Activated T-cell treated with anti-CD3 and anti-CD28 coated beads, Interleukin-2, amount 50 U/mL, for 4 hours (primary cell): Measurements from ENCODE around the gene NEURL2. TPM values are rescaled to one million over a fixed set of nuclear protein-coding genes. Genes with fewer than 3 reads are reported as not detected.
"Not testable (repeated sequence)": the region's sequence is repeated elsewhere in the genome, so short reads cannot be mapped to it uniquely, and the experiment has no call there.

Experiments used
- ATAC-seq, 2 donors: fragments of 200-7000 bp; cut with Tn5 transposase; one replicate each; pipeline ENCODE4 v1.10.0; 2021
- DNase-seq: peaks from one replicate; pipeline ENCODE4 v3.0.0-alpha.2; 2020
- H3K27me3 Mint-ChIP-seq: one replicate; pipeline ENCODE4 v1.8.0; 2021; ENCODE audit warnings: low read depth, mixed read lengths
- H3K36me3 Mint-ChIP-seq: one replicate; pipeline ENCODE4 v1.8.0; 2022; ENCODE audit warnings: mixed read lengths; ENCODE audit not compliant: insufficient read depth
- H3K4me1 Mint-ChIP-seq: one replicate; pipeline ENCODE4 v1.8.0; 2021; ENCODE audit warnings: low read depth, mixed read lengths
- H3K4me3 Mint-ChIP-seq: one replicate; pipeline ENCODE4 v1.8.0; 2021; ENCODE audit warnings: mild to moderate bottlenecking, moderate library complexity, mixed read lengths
- H3K9me3 Mint-ChIP-seq: one replicate; pipeline ENCODE4 v1.8.0; 2021; ENCODE audit warnings: mixed read lengths
- total RNA-seq, 3 donors: library from RNA; stranded (reverse); gene quantifications; one replicate each; pipeline ENCODE4 v1.2.1, GENCODE V29; 2021

NEURL2 gene
- total RNA-seq, 3 donors from 2014 or later, result 1.3 TPM

GRCh38 chr20:45880988-45881788 lies 9.8 kb downstream of the NEURL2 start, which contains the start of gene ZSWIM1:
TSS of gene ZSWIM1 (plus strand) at chr20:45881227. CDS start at chr20:45882593, 1,366 bp downstream.
- Mint-ChIP-seq H3K9me3 (no peaks in the 10 kb centered on the region), H3K27me3 (no peaks in the 10 kb centered on the region), H3K36me3 (peaks cover 19% of the 10 kb centered on the region), H3K4me1 (peaks cover 40% of the 10 kb centered on the region), H3K4me3 (peak within 1 kb of the TSS; percentile 89)
- DNase-seq (peak; percentile 98), ATAC-seq (peak; percentile 99)

GRCh38 chr20:45878076-45878761 lies 12.8 kb downstream of the NEURL2 start:
- Mint-ChIP-seq H3K36me3 (peaks cover 13% of the 10 kb centered on the region), H3K4me3 (no peak overlapping the region), H3K9me3 (no peaks in the 10 kb centered on the region), H3K4me1 (peaks cover 22% of the 10 kb centered on the region), H3K27me3 (no peaks in the 10 kb centered on the region)
- no peak for ATAC-seq
- DNase-seq, result no peak

- ATAC-seq (no peak), DNase-seq (no peak)
- Mint-ChIP-seq H3K4me1 (no peaks in the 10 kb centered on the region), H3K27me3 (no peaks in the 10 kb centered on the region), H3K4me3 (no peak overlapping the region), H3K9me3 (no peaks in the 10 kb centered on the region), H3K36me3 (peaks cover 6% of the 10 kb centered on the region)
Observed at GRCh38 chr20:45874576-45874975, 16.4 kb downstream of the NEURL2 start.

DNA sequence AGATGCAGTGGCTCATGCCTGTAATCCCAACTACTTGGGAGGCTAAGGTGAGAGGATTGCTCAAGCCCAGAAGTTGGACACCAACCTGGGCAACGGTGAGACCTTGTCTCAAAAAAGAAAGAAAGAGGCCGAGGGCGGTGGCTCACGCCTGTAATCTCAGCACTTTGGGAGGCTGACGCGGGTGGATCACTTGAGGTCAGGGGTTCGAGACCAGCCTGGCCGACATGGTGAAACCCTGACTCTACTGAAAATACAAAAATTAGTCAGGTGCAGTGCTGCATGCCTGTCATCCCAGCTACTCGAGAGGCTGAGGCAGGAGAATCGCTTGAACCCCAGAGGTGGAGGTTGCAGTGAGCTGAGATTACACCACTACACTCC lies 16.9 kb downstream of the NEURL2 start:
- ATAC-seq, DNase-seq, H3K36me3 Mint-ChIP-seq, H3K4me3 Mint-ChIP-seq, H3K9me3 Mint-ChIP-seq, H3K27me3 Mint-ChIP-seq, H3K4me1 Mint-ChIP-seq: not testable (repeated sequence)

DNA sequence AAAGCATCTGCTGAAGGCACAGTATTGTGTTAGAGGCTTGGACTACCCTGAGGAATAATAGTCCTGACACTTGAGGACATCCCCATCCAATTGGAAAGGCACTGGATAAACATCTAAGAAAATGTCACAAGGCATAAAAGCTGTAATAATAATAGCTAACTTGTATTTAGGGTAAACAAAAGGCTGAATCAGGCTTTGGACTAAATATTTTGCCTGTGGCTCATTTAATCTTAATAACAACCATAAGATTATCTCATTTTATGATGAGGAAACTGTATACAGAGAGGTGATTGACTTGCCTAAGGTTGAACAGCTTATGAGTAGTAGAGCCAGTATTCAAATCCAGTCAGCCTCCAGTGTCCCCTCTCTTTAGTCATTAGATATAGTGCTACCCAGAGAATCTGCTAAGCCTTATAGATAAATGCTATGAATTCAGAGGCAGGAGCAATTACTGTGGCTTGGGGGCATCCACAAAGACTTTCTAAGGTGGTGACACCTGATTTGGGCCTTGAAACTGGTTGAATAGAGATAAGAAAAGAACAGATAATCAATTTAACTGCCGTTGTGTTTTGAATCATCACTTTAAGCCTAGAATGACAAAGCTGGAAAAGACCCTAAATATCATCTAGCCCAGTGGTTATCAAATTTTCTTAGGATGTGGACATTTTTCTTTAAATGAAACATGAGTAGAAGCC lies 17.5 kb downstream of the NEURL2 start:
- no peak overlapping the region for H3K4me3 Mint-ChIP-seq
- H3K4me1 Mint-ChIP-seq, result no peaks in the 10 kb centered on the region
- H3K36me3 Mint-ChIP-seq, result peaks cover 6% of the 10 kb centered on the region
- no peak for DNase-seq
- no peak for ATAC-seq
- no peaks in the 10 kb centered on the region for H3K27me3 Mint-ChIP-seq
- H3K9me3 Mint-ChIP-seq, result no peaks in the 10 kb centered on the region

DNA sequence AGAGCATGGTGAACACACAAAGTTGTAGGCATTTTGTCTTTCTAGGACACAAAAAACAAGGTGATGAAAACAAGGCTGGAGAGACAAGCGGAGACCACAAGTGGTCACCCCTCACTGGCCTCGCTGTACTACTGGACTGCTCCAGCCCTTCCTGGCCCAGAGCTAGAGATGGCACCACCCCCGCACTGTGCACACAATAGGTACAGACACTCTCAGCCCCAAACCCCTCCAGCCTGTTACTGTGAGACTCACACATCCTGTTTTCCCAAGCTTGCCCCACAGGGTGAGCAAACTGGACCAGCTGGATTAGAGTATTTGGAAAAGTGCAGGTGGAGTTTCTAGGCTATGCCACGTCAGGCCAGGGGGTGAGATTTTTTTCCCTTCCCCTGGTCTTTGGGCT lies 18.4 kb downstream of the NEURL2 start:
- H3K36me3 Mint-ChIP-seq, result peaks cover 6% of the 10 kb centered on the region
- H3K9me3 Mint-ChIP-seq, result no peaks in the 10 kb centered on the region
- DNase-seq (no peak), ATAC-seq (no peak)
- no peak overlapping the region for H3K4me3 Mint-ChIP-seq
- no peaks in the 10 kb centered on the region for H3K4me1 Mint-ChIP-seq
- no peaks in the 10 kb centered on the region for H3K27me3 Mint-ChIP-seq

DNA sequence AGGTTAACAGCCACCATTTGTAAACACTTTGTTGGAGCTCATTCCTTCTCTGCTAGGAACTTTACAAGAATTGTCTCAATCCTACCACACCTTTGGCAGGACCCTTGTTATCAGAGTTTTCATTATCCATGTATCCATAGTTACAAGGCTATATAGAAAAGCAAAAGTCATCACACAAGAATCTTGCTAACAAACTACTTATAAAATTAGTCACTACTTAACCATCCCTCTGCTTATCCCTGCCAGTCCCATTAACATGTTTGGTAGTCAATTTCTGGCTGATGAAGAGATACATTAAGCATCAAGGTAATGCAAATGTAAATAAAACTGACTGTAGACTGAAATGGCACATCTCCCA lies 23.2 kb downstream of the NEURL2 start:
- no peak for ATAC-seq
- no peak overlapping the region for H3K4me3 Mint-ChIP-seq
- H3K9me3 Mint-ChIP-seq, result no peaks in the 10 kb centered on the region
- no peaks in the 10 kb centered on the region for H3K27me3 Mint-ChIP-seq
- DNase-seq, result no peak
- no peaks in the 10 kb centered on the region for H3K4me1 Mint-ChIP-seq
- peaks cover 2% of the 10 kb centered on the region for H3K36me3 Mint-ChIP-seq

- Mint-ChIP-seq H3K4me3 (no peak overlapping the region), H3K4me1 (no peaks in the 10 kb centered on the region), H3K36me3 (peaks cover under 1% of the 10 kb centered on the region), H3K9me3 (no peaks in the 10 kb centered on the region), H3K27me3 (no peaks in the 10 kb centered on the region)
- ATAC-seq, result no peak
- no peak for DNase-seq
Observed at GRCh38 chr20:45867136-45867818, 23.7 kb downstream of the NEURL2 start.

- Mint-ChIP-seq H3K9me3 (no peaks in the 10 kb centered on the region), H3K4me1 (no peaks in the 10 kb centered on the region), H3K4me3 (no peak overlapping the region), H3K27me3 (no peaks in the 10 kb centered on the region), H3K36me3 (no peaks in the 10 kb centered on the region)
- ATAC-seq, result no peak
- no peak for DNase-seq
Observed at GRCh38 chr20:45866454-45866853, 24.6 kb downstream of the NEURL2 start.

- ATAC-seq (no peak), DNase-seq (no peak)
- Mint-ChIP-seq H3K4me1 (peaks cover 8% of the 10 kb centered on the region), H3K4me3 (no peak overlapping the region), H3K9me3 (no peaks in the 10 kb centered on the region), H3K36me3 (peaks cover 7% of the 10 kb centered on the region), H3K27me3 (no peaks in the 10 kb centered on the region)
Observed at GRCh38 chr20:45863543-45864470, 27.2 kb downstream of the NEURL2 start.

DNA sequence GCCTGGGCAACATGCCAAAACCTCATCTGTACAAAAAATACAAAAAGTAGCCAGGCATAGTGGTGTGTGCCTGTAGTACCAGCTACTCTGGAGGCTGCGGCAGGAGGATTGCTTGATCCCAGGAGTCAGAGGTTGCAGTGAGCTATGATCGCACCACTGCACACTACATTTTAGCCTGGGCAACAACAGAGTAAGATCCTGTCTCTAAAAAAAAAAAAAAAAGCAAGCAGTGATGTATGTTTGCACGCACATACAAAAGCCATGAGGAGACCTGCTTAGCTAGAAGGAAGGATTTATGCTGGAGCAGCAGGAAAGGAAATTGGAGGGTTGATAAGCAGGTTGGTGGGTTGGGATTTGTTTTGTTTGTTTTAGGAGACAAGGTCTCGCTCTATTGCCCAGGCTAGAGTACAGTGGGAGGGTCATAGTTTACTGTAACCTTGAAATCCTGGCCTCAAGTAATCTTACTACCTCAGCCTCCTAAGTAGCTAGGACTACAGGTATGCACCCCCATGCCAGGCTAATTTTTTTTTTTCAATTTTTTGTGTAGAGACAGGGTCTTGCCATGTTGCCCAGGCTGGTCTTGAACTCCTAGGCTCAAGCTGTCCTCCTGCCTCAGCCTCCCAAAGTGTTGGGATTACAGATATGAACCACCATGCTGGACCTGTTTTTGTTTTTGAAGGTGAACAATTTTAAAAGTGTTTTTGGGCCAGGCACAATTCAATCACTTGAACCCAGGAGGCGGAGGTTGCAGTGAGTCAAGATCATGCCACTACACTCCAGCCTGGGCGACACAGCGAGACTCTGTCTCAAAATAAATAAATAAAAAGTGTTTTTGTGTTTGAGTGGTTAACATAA lies 29.6 kb downstream of the NEURL2 start:
- ATAC-seq, result no peak

DNA sequence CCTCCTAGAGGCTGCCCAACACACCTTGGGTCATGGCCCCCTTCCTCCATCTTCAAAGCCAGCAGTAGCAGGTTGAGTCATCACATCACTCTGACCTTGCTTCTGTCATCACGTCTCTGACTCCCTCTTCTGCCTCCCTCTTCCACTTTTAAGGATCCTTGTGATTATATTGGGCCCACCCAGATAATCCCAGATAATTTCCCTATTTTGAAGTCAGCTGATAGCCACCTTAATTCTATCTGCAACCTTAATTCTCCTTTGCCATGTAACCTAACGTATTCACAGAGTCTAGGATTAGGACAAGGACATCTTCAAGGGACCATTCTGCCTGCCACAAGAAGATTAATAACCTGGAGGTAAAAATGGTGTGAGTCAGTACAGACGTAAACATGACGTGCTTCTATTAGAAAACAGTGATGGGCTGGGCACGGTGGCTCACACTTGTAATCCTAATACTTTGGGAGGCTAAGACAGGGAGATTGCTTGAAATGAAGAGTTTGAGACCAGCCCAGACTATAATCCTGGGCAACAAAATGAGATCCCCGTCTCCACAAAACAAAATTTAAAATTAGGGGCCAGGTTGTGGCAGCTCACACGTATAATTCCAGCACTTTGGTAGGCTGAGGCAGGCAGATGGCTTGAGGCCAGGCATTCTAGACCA lies 30.3 kb downstream of the NEURL2 start:
- H3K9me3 Mint-ChIP-seq, result no peaks in the 10 kb centered on the region

More for the DNA sequence above, 29.6 kb downstream of the NEURL2 start:
- no peak overlapping the region for H3K4me3 Mint-ChIP-seq
- no peaks in the 10 kb centered on the region for H3K9me3 Mint-ChIP-seq
- H3K27me3 Mint-ChIP-seq, result no peaks in the 10 kb centered on the region
- H3K4me1 Mint-ChIP-seq, result peaks cover 22% of the 10 kb centered on the region
- peaks cover 7% of the 10 kb centered on the region for H3K36me3 Mint-ChIP-seq
- no peak for DNase-seq

More for the DNA sequence above, 30.3 kb downstream of the NEURL2 start:
- Mint-ChIP-seq H3K4me3 (no peak overlapping the region), H3K27me3 (no peaks in the 10 kb centered on the region), H3K4me1 (peaks cover 28% of the 10 kb centered on the region), H3K36me3 (peaks cover 7% of the 10 kb centered on the region)
- ATAC-seq, result no peak
- DNase-seq, result no peak
